HG03097 (cell line): Measurements from ENCODE around the gene CARD11.

ENCODE experiments used
- ATAC-seq: cut with Tn5 transposase; IDR thresholded peaks from one replicate; pipeline ENCODE4 v1.9.1; 2021; ENCODE audit not compliant: unreplicated experiment, low FRiP score

Gene CARD11

GRCh38 chr7:2947058-2947780 lies 96.4 kb downstream of the CARD11 start:
- ATAC-seq, result no peak

GRCh38 chr7:2945171-2945570 lies 98.5 kb downstream of the CARD11 start:
- no peak for ATAC-seq

- no peak for ATAC-seq
These were observed 98.9 kb downstream of the CARD11 start for GRCh38 chr7:2944739-2945138.

DNA sequence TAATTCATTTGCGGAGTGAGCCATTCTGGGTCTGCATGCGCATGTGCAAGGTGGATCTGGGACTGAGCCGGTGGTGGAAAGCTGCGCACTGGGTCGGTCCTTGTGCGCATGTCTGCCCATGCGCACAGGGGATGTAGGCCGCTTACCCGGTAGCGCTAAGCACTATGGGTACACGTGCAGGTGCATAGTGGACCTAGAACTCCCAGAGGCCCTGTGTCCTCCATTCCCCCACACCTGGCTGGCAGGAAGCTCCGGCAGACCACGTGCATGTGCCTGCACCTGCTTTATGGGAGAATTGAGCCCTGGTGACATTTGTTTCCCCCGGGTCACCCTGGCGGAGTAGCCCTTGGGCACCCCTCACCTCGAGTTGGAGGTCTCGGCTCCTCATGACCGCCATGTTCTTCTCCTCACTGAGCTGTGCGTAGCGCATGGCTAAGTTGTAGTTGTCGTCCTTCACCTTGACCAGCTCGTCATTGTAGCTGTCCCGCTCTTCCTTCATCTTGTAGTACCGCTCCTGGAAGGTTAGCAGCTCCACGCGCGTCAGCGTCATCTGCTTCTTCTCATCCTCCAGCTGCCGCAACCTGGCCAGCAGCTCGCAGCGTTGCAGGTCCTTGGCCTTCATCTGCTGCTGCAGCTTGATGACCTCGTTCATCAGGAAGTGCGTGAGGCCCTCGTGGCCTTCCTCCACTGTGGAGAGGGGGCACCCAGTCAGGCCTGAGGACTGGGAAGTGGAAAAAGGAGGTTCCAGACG lies 99.6 kb downstream of the CARD11 start:
- ATAC-seq, result no peak

DNA sequence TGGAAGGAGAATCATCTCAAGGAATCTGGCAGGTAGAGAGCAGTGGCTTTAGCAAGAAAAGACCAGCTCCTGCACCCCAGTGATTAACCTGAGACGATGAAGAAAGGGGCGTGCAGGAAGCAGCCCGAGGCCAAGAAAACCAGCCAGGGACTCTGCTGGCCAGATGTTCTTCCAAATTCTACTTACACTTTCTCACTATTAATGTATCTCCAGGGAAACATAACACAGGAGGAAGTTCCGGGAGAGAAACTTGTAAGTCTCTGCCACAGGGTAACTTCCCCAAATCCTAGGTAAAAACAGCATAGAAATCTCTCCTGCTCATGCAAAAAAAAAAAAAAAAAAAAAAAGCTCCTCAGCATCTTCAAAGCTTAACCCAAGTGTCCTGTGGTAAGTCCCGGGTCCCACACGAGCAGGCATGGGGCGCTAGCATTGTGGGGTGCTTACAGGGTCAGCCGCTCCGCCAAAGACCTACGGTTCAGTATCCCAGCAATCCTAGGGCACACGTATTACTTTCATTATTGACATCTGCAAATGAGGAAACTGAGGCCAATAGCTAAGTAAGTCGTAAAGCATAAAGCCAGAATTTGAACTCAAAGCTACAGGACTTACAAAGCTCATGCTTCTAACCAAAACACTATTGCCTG lies 102.3 kb downstream of the CARD11 start:
- no peak for ATAC-seq

DNA sequence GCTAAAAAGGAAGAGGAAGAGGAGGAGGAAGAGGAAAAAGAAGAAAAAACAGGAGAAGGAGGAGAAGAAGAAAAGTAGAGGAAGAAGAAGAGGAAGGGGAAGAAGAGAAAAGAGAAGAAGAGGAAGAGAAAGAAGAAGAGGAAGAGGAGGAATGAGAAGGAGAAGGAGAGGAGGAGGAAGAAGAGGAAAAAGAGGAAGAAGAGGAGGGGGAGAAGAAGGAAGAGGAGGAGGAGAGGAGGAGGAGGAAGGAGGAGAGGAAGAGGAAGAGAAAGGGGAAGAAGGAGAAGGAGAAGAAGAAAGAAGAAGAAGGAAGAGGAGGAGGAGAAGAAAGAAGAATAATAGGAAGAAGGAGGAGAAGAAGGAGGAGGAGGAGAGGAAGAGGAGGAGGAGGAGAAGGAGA lies 103.2 kb downstream of the CARD11 start:
- ATAC-seq, result no peak

DNA sequence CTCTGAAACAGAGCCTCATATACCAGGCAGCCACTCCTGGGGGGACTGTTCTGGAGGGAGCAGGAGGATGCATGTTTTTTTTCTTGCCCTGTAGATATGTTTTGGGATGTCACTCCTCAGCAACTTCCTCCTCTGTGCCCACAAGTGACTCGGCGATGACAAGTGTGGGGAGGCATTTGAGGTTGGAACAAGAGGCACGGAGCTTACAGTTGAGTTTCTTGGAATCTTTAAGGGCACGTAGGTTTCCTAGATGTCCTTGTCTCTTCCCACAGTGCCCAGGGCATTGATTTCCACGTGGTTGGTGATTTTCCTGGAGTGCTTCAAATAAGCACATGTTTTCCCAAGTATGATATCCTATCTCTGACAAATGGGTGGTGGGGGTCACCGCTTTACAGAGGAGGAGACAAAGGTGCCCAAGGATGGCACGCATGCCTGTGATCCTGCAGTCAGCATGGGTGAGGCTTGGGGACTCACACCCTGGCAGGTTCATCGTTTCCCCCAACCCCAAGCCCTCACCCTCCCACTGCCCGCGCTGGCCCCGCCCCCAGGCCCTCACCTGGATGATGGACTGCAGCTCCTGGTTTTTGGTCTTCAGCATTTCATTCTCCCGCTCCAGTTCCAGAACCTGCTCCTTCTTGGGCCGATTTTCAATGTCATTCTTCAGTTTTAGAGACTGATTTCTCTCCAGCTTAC lies 104.3 kb downstream of the CARD11 start:
- ATAC-seq, result no peak

DNA sequence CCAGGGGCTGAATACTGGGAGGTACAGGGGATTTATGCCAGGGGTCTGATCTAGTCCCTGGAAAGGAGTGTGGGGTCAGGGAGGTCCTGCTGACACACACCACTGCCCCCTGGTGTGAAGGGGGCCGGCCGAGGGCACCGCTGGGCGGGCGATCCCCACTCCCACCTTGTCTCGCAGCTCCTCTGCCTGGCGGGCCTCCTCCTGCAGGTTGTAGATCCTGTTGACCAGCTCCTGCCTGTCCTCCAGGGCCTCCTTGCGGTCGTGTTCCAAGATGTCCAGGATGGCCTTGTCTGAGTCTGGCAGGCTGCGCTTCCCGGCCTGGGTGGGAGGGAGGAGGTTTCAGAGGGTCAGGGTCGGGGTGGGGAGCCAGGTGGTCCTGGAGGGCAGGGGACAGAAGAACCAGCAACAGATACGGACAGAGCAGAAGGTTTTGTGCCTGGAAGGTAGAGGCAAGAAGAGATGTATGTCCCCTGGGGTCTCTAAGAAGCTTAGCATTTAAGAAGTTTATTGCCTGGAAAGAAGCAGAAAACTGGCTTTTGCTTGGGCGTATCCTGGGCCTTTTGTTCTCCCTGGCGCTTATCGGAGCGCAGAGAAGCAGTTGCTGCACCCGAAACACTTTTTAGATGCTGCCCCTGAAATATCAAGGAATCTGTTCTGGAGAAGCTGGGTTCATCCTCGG lies 105.0 kb downstream of the CARD11 start:
- no peak for ATAC-seq

GRCh38 chr7:2937701-2938513 lies 105.8 kb downstream of the CARD11 start:
- ATAC-seq, result no peak

DNA sequence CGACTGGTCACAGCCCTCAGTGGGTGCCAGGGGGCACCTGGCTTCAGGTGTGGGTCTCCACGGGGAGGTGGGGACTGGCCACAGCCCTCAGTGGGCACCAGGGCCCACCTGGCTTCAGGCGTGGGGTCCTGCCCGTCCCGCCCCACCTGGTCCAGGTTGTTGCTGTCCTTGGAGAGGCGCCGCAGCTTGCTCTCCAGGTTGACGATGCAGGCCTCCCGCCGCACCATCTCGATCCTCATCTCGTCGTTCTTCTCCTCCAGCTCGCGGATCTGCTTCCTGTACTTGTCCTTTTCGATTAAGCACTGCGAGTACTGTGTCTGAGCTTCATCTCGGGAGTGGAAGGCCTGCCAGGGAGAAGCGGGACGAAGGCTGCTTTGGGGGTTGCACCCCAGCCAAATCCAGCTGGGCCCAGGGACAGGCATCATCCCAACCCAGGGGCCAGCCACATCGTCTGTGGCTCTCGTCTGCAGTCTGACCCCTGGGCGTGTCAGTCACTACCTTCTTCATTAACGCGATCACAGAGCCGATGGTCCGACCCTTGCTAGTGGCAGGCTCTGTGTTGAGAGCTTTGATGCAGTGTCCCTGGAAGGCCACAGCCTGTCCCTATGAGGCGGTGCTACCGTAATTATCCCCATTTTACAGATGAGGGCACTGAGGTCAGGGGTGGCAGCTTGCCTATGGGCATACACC lies 106.6 kb downstream of the CARD11 start:
- ATAC-seq, result no peak

GRCh38 chr7:2936301-2936700 lies 107.4 kb downstream of the CARD11 start:
- ATAC-seq, result no peak

GRCh38 chr7:2934984-2935740 lies 108.5 kb downstream of the CARD11 start:
- no peak for ATAC-seq

GRCh38 chr7:2934211-2934731 lies 109.4 kb downstream of the CARD11 start:
- ATAC-seq, result no peak

GRCh38 chr7:2932402-2933251 lies 111.0 kb downstream of the CARD11 start:
- no peak for ATAC-seq

- no peak for ATAC-seq
These were observed 112.6 kb downstream of the CARD11 start for GRCh38 chr7:2931034-2931415.

- no peak for ATAC-seq
These were observed 113.2 kb downstream of the CARD11 start for GRCh38 chr7:2930310-2931033.
